Urothelium cell line (cell line): ENCODE measurements around the gene MBOAT2.

Source experiments
- DNase-seq: peaks from one replicate; pipeline ENCODE4 v3.0.0; 2011; ENCODE audit warnings: low spot score, mixed read lengths
- FAIRE-seq: peaks from 2 replicates; lab custom pipeline; 2011; peaks lifted over from hg19 to GRCh38; lab: Jason Lieb, UNC

The MBOAT2 gene

GRCh38 chr2:8837795-8838140 lies 165.7 kb downstream of the MBOAT2 start:
- DNase-seq (no peak), FAIRE-seq (no peak)

- DNase-seq (peak; percentile 97), FAIRE-seq (no peak)
Observed at GRCh38 chr2:8836971-8837794, 166.3 kb downstream of the MBOAT2 start, which contains the start of gene KIDINS220. TSS of gene KIDINS220 (minus strand) at chr2:8837613. CDS start at chr2:8827093, 10,520 bp downstream.

- FAIRE-seq (no peak), DNase-seq (no peak)
Observed at GRCh38 chr2:8835279-8835678, 168.2 kb downstream of the MBOAT2 start.

- no peak for DNase-seq
- FAIRE-seq, result no peak
Observed at GRCh38 chr2:8833853-8834252, 169.6 kb downstream of the MBOAT2 start.

GRCh38 chr2:8831516-8831915 lies 172.0 kb downstream of the MBOAT2 start:
- DNase-seq, result no peak
- no peak for FAIRE-seq

GRCh38 chr2:8827729-8828128 lies 175.8 kb downstream of the MBOAT2 start:
- no peak for FAIRE-seq
- DNase-seq, result no peak

- DNase-seq (no peak), FAIRE-seq (no peak)
Observed at GRCh38 chr2:8822218-8822617, 181.3 kb downstream of the MBOAT2 start.

- FAIRE-seq (no peak), DNase-seq (no peak)
Observed at GRCh38 chr2:8821276-8822217, 181.9 kb downstream of the MBOAT2 start.

- FAIRE-seq (no peak), DNase-seq (no peak)
Observed at GRCh38 chr2:8819948-8820347, 183.5 kb downstream of the MBOAT2 start.

- DNase-seq, result no peak
- FAIRE-seq, result no peak
Observed at GRCh38 chr2:8819194-8819593, 184.3 kb downstream of the MBOAT2 start.

GRCh38 chr2:8817221-8817620 lies 186.3 kb downstream of the MBOAT2 start:
- DNase-seq (no peak), FAIRE-seq (no peak)

- FAIRE-seq, result no peak
- no peak for DNase-seq
Observed at GRCh38 chr2:8806885-8807704, 196.4 kb downstream of the MBOAT2 start.

GRCh38 chr2:8805278-8806210 lies 197.9 kb downstream of the MBOAT2 start:
- FAIRE-seq, result no peak

GRCh38 chr2:8803658-8804379 lies 199.7 kb downstream of the MBOAT2 start:
- DNase-seq, result peak; percentile 90
- FAIRE-seq, result no peak

More at GRCh38 chr2:8805278-8806210, 197.9 kb downstream of the MBOAT2 start:
- no peak for DNase-seq

GRCh38 chr2:8802741-8803140 lies 200.7 kb downstream of the MBOAT2 start:
- DNase-seq, result no peak
- FAIRE-seq, result no peak
